H1 (cell line): ENCODE measurements around the gene ZNF454.

ENCODE experiments used
- CBX5 ChIP-seq: fragments of 300-800, 300-1000 bp; sonication (generic); IDR thresholded peaks from 2 replicates; pipeline ENCODE4 v1.7.1; 2016; ENCODE audit warnings: antibody characterized with exemption, low read length, low read depth
- CTCF ChIP-seq, 3 experiments: IDR thresholded peaks; 1 replicate in 2 of 3; 2 replicates in 1 of 3; pipeline versions ENCODE4 v1.5.1 to v1.6.1; 2011; ENCODE audit warnings: low read length in 3 of 3, mild to moderate bottlenecking in 3 of 3, inconsistent platforms in 2 of 3, low read depth in 1 of 3, moderate library complexity in 1 of 3; ENCODE audit not compliant: insufficient read depth in 1 of 3; ENCODE audit errors: control extremely low read depth in 1 of 3
- EP300 ChIP-seq, 2 experiments: IDR thresholded peaks; 1 replicate in 1 of 2; 2 replicates in 1 of 2; pipeline ENCODE4 v1.6.1; 2011 to 2012; ENCODE audit warnings: low read depth in 2 of 2, low read length in 2 of 2, mild to moderate bottlenecking in 2 of 2, borderline replicate concordance in 1 of 2, inconsistent platforms in 1 of 2, moderate library complexity in 1 of 2
- EZH2 ChIP-seq: fragments of 200-600 bp; sonication (generic); IDR thresholded peaks from 2 replicates; pipeline ENCODE4 v1.7.1; 2012; ENCODE audit warnings: low read depth, mild to moderate bottlenecking, moderate library complexity, low read length, inconsistent platforms; ENCODE audit not compliant: severe bottlenecking
- MAX ChIP-seq: IDR thresholded peaks from 2 replicates; pipeline ENCODE4 v1.6.1; 2012; ENCODE audit warnings: inconsistent platforms
- POLR2A ChIP-seq, 2 experiments: IDR thresholded peaks; 1 replicate in 1 of 2; 2 replicates in 1 of 2; pipeline ENCODE4 v1.6.1; 2011; ENCODE audit warnings: low read depth in 2 of 2, low read length in 2 of 2, mild to moderate bottlenecking in 2 of 2; ENCODE audit errors: control extremely low read depth in 1 of 2
- SIX5 ChIP-seq: IDR thresholded peaks from 2 replicates; pipeline ENCODE4 v1.6.1; 2011; ENCODE audit warnings: mild to moderate bottlenecking, low read depth, low read length
- SP4 ChIP-seq: IDR thresholded peaks from 2 replicates; pipeline ENCODE4 v1.6.1; 2012; ENCODE audit warnings: low read length, inconsistent platforms
- ZNF274 ChIP-seq: IDR thresholded peaks from 2 replicates; pipeline ENCODE4 v1.7.0; 2012; ENCODE audit warnings: low read length, borderline replicate concordance; ENCODE audit errors: extremely low read depth
- TF ChIP-seq, protein P1 (sequence below): IDR thresholded peaks from 2 replicates; pipeline ENCODE4 v1.6.1; 2011; ENCODE audit warnings: low read length, improper control_type of control experiment

- TF ChIP-seq SP4 (no peak), MAX (no peak), EZH2 (no peak), SIX5 (no peak), CTCF (IDR thresholded peaks at IDR 0.05; ENCODE audit: control extremely low read depth in 1 of 3, insufficient read depth in 1 of 3, low read depth in 1 of 3, low read length in 3 of 3) (no peak), CBX5 (no peak), POLR2A (IDR thresholded peaks at IDR 0.05; ENCODE audit: control extremely low read depth in 1 of 2, low read depth in 2 of 2, low read length in 2 of 2) (no peak), ZNF274 (no peak), EP300 (IDR thresholded peaks at IDR 0.05; ENCODE audit: borderline replicate concordance in 1 of 2, low read depth in 2 of 2, low read length in 2 of 2) (no peak)
- TF ChIP-seq, protein P1, sequence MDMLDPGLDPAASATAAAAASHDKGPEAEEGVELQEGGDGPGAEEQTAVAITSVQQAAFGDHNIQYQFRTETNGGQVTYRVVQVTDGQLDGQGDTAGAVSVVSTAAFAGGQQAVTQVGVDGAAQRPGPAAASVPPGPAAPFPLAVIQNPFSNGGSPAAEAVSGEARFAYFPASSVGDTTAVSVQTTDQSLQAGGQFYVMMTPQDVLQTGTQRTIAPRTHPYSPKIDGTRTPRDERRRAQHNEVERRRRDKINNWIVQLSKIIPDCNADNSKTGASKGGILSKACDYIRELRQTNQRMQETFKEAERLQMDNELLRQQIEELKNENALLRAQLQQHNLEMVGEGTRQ: no peak
Observed at GRCh38 chr5:178990491-178990890, 49.5 kb downstream of the ZNF454 start.
